Stomach smooth muscle (tissue), 2 donors: ENCODE results near the gene HS3ST1.

Experiments
- H3K27ac ChIP-seq: one replicate; pipeline ENCODE4 v1.7.0; 2013; ENCODE audit warnings: mild to moderate bottlenecking, low read length, inconsistent platforms
- H3K27me3 ChIP-seq, 2 donors: one replicate each; pipeline ENCODE4 v1.7.0; 2013; ENCODE audit warnings: low read length in 2 of 2; ENCODE audit not compliant: insufficient read depth in 2 of 2, control insufficient read depth in 1 of 2
- H3K36me3 ChIP-seq, 2 donors: one replicate each; pipeline ENCODE4 v1.7.0; 2013; ENCODE audit warnings: low read length in 2 of 2; ENCODE audit not compliant: control insufficient read depth in 2 of 2, insufficient read depth in 2 of 2
- H3K4me1 ChIP-seq: one replicate; pipeline ENCODE4 v1.7.0; 2013; ENCODE audit warnings: low read length; ENCODE audit not compliant: control insufficient read depth, insufficient read depth
- H3K4me3 ChIP-seq, 2 donors: one replicate each; pipeline ENCODE4 v1.7.0; 2013; ENCODE audit warnings: low read length in 2 of 2
- H3K9ac ChIP-seq, 2 donors: one replicate each; pipeline ENCODE4 v1.7.0; 2013; ENCODE audit warnings: low read length in 2 of 2, mild to moderate bottlenecking in 1 of 2
- H3K9me3 ChIP-seq, 2 donors: one replicate each; pipeline ENCODE4 v1.7.0; 2013; ENCODE audit warnings: low read length in 2 of 2; ENCODE audit not compliant: control insufficient read depth in 2 of 2
- donor health status: healthy.
- donor health status: Pancreatic carcinoma.

Gene HS3ST1

DNA sequence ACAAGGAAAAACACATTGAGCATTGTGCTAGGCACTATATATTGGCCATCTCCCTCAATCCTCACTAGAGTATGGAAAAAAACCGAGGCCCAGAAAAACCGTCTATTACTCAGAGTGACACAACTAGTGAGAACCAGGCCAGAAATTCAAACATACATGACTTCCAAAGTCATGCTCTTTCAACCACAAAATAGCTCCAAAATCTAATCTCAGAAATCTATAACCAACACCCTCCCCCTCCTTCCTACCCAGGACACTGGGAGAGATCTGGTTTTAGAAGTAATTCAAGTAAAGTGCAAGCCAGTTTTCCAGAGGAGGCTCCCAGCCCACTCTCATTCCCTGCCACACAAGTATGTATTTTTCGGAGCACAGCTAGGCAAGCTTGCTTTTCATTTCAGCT, 7.6 kb downstream of the HS3ST1 start:
- no peaks in the 10 kb centered on the region for H3K27me3 ChIP-seq

DNA sequence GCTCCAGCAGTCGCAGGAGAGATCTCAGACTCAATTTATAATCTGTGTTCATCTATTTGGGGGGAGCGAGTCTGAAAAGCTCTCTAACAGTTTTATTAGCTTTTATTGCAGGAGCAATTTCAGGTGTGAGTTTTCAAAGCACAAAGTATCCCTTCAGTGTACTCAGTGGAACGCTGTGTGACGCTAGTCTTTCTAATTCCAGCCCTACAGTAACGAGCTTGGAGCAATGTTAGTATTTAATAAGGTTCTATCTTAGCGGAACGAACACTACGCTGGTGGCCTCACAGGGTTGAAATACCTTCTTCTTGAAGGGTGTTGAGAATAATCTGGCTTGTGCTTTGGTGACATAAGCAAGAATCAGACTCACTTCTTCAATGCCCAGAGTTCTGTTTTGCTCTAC, 8.4 kb downstream of the HS3ST1 start:
- Histone ChIP-seq H3K27me3 (no peaks in the 10 kb centered on the region), H3K4me3 (no peak overlapping the region), H3K9me3 (no peaks in the 10 kb centered on the region), H3K36me3 (no peaks in the 10 kb centered on the region), H3K9ac (no peak overlapping the region), H3K4me1 (no peaks in the 10 kb centered on the region), H3K27ac (no peak overlapping the region)

More for the DNA sequence above, 7.6 kb downstream of the HS3ST1 start:
- Histone ChIP-seq H3K27ac (no peak overlapping the region), H3K9me3 (no peaks in the 10 kb centered on the region), H3K4me1 (no peaks in the 10 kb centered on the region), H3K4me3 (no peak overlapping the region), H3K36me3 (no peaks in the 10 kb centered on the region), H3K9ac (no peak overlapping the region)

GRCh38 chr4:11418610-11419009, 10.1 kb downstream of the HS3ST1 start:
- no peaks in the 10 kb centered on the region for H3K36me3 ChIP-seq

DNA sequence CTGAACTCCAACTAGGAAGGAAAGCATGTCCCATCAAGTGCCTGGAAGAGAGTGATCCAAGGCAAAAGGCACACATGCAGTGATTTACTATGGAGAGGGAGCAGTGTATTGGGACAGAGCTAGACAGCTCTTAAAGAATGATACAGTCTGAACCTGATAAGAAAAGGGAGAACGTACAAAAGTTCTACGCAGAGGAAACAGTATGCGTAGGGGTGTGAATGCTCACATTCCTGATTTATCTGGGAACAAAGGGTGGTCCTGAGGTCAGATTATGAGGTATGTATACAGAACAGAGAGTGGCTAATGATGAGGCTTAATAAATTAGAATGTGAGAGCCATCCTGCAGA, 12.0 kb downstream of the HS3ST1 start:
- Histone ChIP-seq H3K27me3 (no peaks in the 10 kb centered on the region), H3K27ac (no peak overlapping the region)

More at GRCh38 chr4:11418610-11419009, 10.1 kb downstream of the HS3ST1 start:
- no peaks in the 10 kb centered on the region for H3K9me3 ChIP-seq
- H3K9ac ChIP-seq = no peak overlapping the region
- no peak overlapping the region for H3K27ac ChIP-seq
- no peaks in the 10 kb centered on the region for H3K27me3 ChIP-seq
- no peaks in the 10 kb centered on the region for H3K4me1 ChIP-seq
- no peak overlapping the region for H3K4me3 ChIP-seq

GRCh38 chr4:11416071-11416766, 12.5 kb downstream of the HS3ST1 start:
- H3K36me3 ChIP-seq = no peaks in the 10 kb centered on the region
- no peak overlapping the region for H3K4me3 ChIP-seq
- H3K4me1 ChIP-seq = no peaks in the 10 kb centered on the region
- H3K27me3 ChIP-seq = no peaks in the 10 kb centered on the region
- H3K9ac ChIP-seq = no peak overlapping the region
- no peak overlapping the region for H3K27ac ChIP-seq
- no peaks in the 10 kb centered on the region for H3K9me3 ChIP-seq

More for the DNA sequence above, 12.0 kb downstream of the HS3ST1 start:
- no peaks in the 10 kb centered on the region for H3K36me3 ChIP-seq
- no peaks in the 10 kb centered on the region for H3K4me1 ChIP-seq
- H3K4me3 ChIP-seq = no peak overlapping the region
- no peaks in the 10 kb centered on the region for H3K9me3 ChIP-seq
- no peak overlapping the region for H3K9ac ChIP-seq

DNA sequence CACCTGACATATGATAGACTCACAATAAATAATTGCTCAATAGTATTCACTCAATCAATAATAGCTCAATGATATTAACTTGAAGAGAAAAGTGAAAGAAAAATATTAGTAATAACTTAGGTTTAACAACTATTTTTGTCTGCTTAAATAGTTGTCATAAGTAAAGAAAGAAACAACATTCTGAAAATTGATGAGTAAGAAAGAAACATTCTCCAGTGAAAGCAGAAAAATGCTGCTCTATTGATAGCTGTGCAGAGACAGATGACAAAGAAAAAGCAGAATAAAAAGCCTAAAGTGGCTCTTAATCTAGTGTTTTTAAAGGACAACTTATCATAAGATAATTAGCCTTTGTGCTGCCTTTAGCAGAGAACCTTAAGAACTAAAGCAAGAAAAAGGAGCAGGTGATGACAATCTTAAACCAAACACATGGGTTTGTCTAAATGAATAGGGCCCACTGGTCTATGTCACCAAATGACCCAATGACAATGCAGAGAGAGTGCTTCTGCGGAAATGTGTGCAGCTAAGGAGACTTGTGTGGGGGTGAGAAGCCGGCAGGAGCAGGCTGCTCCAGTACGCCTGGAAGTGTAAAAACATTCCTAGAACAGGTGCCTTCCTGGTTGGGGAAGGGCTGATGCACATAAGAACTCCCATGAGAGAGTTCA, 13.2 kb downstream of the HS3ST1 start:
- Histone ChIP-seq H3K9ac (no peak overlapping the region), H3K9me3 (no peaks in the 10 kb centered on the region), H3K4me3 (no peak overlapping the region), H3K27me3 (no peaks in the 10 kb centered on the region), H3K36me3 (no peaks in the 10 kb centered on the region), H3K4me1 (no peaks in the 10 kb centered on the region), H3K27ac (no peak overlapping the region)

DNA sequence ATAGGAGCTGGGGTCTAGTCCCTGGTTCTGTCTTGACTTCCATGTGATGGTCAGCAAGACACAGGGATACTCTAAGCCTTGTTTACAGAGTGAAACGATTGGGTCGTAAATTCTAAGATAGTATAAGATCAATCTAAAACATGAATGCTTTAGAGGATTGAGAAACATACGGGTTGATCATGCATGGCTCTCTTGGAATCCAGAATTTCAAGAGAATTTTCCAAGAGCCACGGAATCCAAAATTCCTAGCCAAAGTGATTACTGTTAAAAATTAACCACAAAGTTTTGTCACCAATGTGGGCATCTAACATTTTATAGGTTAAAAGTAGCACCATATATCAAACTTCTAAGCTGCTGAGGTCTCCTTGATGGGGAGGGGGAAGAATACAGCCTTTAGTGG, 16.5 kb downstream of the HS3ST1 start:
- Histone ChIP-seq H3K36me3 (no peaks in the 10 kb centered on the region), H3K9me3 (no peaks in the 10 kb centered on the region), H3K9ac (no peak overlapping the region), H3K4me1 (no peaks in the 10 kb centered on the region), H3K27ac (no peak overlapping the region), H3K27me3 (no peaks in the 10 kb centered on the region), H3K4me3 (no peak overlapping the region)

DNA sequence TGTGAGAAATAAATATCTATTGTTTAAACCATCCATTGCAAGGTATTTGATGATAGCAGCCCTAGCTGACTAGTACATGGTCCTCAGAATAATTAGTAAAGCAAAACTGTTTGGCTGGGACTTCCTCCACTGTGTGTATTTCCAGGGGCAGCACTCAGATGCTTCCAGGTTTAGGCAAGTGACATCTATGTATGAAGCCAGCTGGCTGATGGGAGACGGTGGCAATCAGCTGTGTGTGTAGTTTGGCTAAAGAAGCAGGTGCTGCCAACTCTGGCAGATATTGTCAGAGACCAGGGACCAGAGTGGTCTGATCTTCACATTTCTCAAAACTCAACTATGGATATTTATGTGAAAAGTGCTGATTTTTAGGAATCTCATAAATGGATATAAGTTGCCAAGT, 19.1 kb downstream of the HS3ST1 start:
- Histone ChIP-seq H3K9ac (no peak overlapping the region), H3K27ac (no peak overlapping the region), H3K36me3 (no peaks in the 10 kb centered on the region), H3K9me3 (no peaks in the 10 kb centered on the region), H3K27me3 (no peaks in the 10 kb centered on the region), H3K4me1 (no peaks in the 10 kb centered on the region), H3K4me3 (no peak overlapping the region)

DNA sequence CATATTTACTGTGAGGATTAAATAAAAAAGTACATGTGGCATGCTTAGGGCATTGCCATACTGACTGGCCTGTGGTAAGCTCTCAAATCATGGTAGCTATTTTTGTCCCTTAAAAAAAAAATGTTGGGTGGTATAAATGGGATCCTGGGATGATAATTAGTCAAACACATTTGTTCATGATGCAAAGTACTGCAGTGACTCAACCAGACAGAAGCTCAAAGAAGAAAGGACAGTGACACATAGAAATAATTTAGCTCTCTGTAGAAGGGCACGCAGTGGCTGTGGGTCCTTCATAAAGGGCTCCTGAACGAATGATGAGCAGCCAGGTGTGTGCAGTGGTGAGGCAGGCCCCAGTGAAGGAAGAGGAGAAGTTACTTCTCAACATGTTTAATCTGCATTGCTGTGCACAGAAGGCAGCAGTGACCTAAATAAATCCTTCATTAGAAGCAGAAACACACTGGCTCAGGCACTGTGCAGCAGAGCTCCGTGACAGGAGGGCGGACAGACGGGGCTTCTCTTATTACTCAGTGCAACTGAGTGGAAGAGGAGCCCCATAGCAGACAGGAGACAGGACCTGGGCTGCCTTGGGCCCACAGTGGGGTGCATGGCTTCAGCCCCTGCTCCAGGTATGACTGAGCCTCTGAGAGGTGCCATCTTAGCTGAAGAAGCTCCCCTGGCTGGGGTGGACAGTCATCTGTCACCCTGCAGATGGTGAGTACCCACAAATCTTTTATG, 20.3 kb downstream of the HS3ST1 start:
- Histone ChIP-seq H3K4me3 (no peak overlapping the region), H3K27me3 (no peaks in the 10 kb centered on the region), H3K9me3 (no peaks in the 10 kb centered on the region), H3K36me3 (no peaks in the 10 kb centered on the region), H3K9ac (no peak overlapping the region), H3K27ac (no peak overlapping the region), H3K4me1 (no peaks in the 10 kb centered on the region)

DNA sequence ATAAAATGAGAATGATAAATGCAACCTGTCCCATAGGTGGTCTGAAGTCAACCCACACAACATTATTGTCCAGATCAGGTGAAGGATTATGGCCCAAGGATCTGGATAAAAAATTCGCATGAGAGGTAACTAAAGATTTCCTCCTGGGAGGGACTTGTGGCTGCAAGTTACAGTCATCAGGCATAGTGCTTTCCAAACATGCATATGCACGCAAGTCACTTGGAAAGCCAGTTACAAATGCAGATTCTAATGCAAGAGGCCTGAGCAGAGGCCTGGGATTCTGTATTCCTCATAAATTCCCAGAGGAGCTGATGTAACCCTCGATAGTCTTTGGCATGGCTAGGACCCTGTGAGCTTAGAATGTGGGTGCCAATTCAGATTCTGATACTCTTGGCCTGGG, 21.1 kb downstream of the HS3ST1 start:
- H3K4me3 ChIP-seq = no peak overlapping the region
- no peak overlapping the region for H3K27ac ChIP-seq
- no peaks in the 10 kb centered on the region for H3K9me3 ChIP-seq
- no peaks in the 10 kb centered on the region for H3K4me1 ChIP-seq
- H3K36me3 ChIP-seq = no peaks in the 10 kb centered on the region
- H3K27me3 ChIP-seq = no peaks in the 10 kb centered on the region
- no peak overlapping the region for H3K9ac ChIP-seq

DNA sequence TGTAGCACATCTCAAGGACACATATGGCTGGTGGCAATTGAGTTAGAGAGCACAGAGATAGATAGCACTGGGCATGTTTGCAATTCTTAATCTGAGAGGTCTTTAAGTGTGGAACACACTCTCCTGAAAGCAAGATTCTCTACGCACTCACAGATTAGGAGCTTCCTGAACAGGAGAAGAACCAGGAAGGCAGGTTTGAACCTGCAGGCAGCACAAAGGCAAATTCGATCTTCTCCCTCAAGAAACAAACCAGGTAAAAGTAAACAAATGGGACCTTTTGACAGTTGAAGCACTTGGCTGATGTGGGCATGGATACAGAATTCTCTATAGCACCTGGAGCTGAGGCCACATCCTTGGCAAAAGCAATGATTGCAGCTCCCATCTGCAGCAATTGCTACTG, 24.3 kb downstream of the HS3ST1 start:
- Histone ChIP-seq H3K27me3 (no peaks in the 10 kb centered on the region), H3K9me3 (no peaks in the 10 kb centered on the region), H3K36me3 (peaks cover 0 to 3% of the 10 kb centered on the region in 2 donors), H3K4me3 (no peak overlapping the region), H3K9ac (no peak overlapping the region), H3K4me1 (no peaks in the 10 kb centered on the region), H3K27ac (no peak overlapping the region)
